ENCODE data around the gene ASB2. TPM values are rescaled to one million over a fixed set of nuclear protein-coding genes. Genes with fewer than 3 reads are reported as not detected.

ASB2 gene
- total RNA-seq, 1 donor from 2014 or later, result 19.8 TPM

DNA sequence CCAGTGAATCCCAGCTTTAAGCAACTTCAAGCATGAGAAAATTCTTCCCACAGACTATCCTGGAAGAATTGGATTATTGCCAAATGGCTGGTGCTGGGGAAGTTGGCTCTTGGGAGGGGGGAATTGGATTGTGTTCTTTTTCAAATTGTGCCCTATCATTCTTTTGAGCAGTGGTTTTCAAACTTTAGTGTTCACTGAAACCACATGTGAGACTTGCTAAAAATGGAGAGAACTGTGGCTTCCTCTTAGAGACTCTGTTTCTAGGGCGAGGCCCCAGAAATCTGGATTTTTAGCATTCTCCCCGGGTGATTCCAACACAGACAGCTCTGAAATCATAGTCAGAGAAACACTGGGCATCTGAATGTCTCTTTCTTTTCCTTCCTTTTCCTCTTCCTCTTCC is 35.4 kb upstream of the ASB2 start:
- H3K27ac Mint-ChIP-seq, result peak overlapping the region; percentile 43
- H3K27me3 Mint-ChIP-seq (ENCODE audit: low read depth), result peaks cover 1% of the 10 kb centered on the region
- H3K9me3 Mint-ChIP-seq, result no peaks in the 10 kb centered on the region
- peaks cover 36% of the 10 kb centered on the region for H3K4me1 Mint-ChIP-seq (ENCODE audit: low read depth)
- intact Hi-C loops (cut with micrococcal nuclease), result loop anchor here (2.0 kb wide), 1 partner anchor 15 kb away; the partner anchor contains the start of gene CCDC197
- H3K36me3 Mint-ChIP-seq (ENCODE audit: low read depth), result no peaks in the 10 kb centered on the region
- DNase-seq (ENCODE audit: low spot score), result no peak
- no peak overlapping the region for H3K4me3 Mint-ChIP-seq (ENCODE audit: low read depth)

GRCh38 chr14:94010625-94011024 is 34.3 kb upstream of the ASB2 start:
- Mint-ChIP-seq H3K4me3 (ENCODE audit: low read depth) (no peak overlapping the region), H3K27me3 (ENCODE audit: low read depth) (no peaks in the 10 kb centered on the region), H3K9me3 (no peaks in the 10 kb centered on the region), H3K27ac (no peak overlapping the region), H3K4me1 (ENCODE audit: low read depth) (peaks cover 36% of the 10 kb centered on the region), H3K36me3 (ENCODE audit: low read depth) (no peaks in the 10 kb centered on the region)
- intact Hi-C loops (cut with micrococcal nuclease), result loop anchor here (2.0 kb wide), 1 partner anchor 14 kb away; the partner anchor contains the start of gene CCDC197
- DNase-seq (ENCODE audit: low spot score), result no peak

- Mint-ChIP-seq H3K9me3 (no peaks in the 10 kb centered on the region), H3K4me1 (ENCODE audit: low read depth) (peaks cover 39% of the 10 kb centered on the region), H3K4me3 (ENCODE audit: low read depth) (no peak overlapping the region), H3K27me3 (ENCODE audit: low read depth) (no peaks in the 10 kb centered on the region), H3K36me3 (ENCODE audit: low read depth) (no peaks in the 10 kb centered on the region), H3K27ac (peak overlapping the region; percentile 65)
- intact Hi-C loops (cut with micrococcal nuclease), result loop anchor here (2.0 kb wide), 1 partner anchor 13 kb away; the partner anchor contains the start of gene CCDC197
- no peak for DNase-seq (ENCODE audit: low spot score)
Measured at GRCh38 chr14:94009767-94010166, 33.4 kb upstream of the ASB2 start.

DNA sequence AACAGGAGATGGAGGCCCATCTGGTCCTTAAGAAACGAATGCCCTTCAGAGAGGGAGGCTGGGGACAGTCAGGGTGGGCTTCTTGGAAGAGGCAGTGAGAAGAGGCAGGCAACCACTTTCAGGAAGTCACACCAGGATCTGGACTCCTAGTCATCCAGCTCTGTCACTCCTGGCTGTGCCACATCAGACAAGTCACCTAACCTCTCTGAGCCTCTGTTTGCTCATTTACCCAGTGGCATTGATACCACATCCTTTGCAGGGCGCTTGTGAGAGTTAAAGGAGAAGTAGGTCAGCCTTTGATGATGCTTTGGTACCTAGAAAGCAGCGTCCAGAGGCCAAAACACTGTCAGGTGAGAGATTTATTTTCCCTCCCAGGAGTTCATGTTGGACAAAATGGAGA is 31.9 kb upstream of the ASB2 start:
- intact Hi-C loops (cut with micrococcal nuclease), result no loop called here
- Mint-ChIP-seq H3K9me3 (no peaks in the 10 kb centered on the region), H3K4me3 (ENCODE audit: low read depth) (no peak overlapping the region), H3K27ac (no peak overlapping the region), H3K4me1 (ENCODE audit: low read depth) (peaks cover 37% of the 10 kb centered on the region), H3K36me3 (ENCODE audit: low read depth) (no peaks in the 10 kb centered on the region), H3K27me3 (ENCODE audit: low read depth) (no peaks in the 10 kb centered on the region)
- DNase-seq (ENCODE audit: low spot score), result no peak

- Mint-ChIP-seq H3K4me3 (ENCODE audit: low read depth) (no peak overlapping the region), H3K9me3 (no peaks in the 10 kb centered on the region), H3K27me3 (ENCODE audit: low read depth) (no peaks in the 10 kb centered on the region), H3K36me3 (ENCODE audit: low read depth) (no peaks in the 10 kb centered on the region), H3K4me1 (ENCODE audit: low read depth) (peaks cover 30% of the 10 kb centered on the region), H3K27ac (no peak overlapping the region)
- DNase-seq (ENCODE audit: low spot score), result no peak
- intact Hi-C loops (cut with micrococcal nuclease), result no loop called here
Measured at GRCh38 chr14:94005324-94006073, 29.1 kb upstream of the ASB2 start.

DNA sequence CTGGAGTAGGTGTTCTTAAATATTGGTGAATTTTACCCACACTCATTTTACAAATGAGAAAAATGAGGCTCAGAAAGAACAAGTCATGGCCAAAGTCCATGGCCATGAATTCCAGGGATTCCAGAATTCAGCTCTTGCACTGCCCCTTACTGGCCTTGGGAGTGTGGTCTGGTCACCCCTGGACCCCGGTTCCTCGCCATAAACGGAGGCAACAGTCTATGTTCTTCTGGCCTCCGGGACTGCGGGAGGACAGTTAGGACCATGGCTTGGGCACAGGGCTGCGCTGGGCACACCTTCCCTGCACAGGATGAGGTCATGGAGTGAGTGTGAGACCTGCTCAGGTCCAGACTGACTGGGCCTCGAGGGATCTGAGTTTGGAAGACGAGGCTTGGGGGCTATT is 27.6 kb upstream of the ASB2 start:
- Mint-ChIP-seq H3K27ac (no peak overlapping the region), H3K4me1 (ENCODE audit: low read depth) (peaks cover 29% of the 10 kb centered on the region), H3K9me3 (no peaks in the 10 kb centered on the region), H3K36me3 (ENCODE audit: low read depth) (no peaks in the 10 kb centered on the region), H3K27me3 (ENCODE audit: low read depth) (no peaks in the 10 kb centered on the region), H3K4me3 (ENCODE audit: low read depth) (no peak overlapping the region)
- DNase-seq (ENCODE audit: low spot score), result no peak
- intact Hi-C loops (cut with micrococcal nuclease), result no loop called here

DNA sequence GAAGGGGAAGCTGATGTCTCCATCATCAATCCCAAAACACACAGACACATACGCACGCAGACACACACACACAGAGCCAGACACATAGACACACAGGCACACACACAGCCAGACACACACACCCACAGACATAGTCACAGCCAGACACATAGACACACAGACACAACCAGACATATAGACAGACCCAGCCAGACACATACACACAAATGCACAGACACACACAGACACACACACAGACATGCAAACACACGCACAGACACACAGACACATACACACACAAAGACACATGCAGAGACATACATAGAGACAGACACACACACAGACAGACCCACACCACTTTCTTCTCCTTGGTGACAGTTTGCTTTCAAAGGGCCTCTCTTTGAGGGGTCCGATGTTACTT is 27.0 kb upstream of the ASB2 start:
- DNase-seq (ENCODE audit: low spot score), result no peak
- no peak overlapping the region for H3K4me3 Mint-ChIP-seq (ENCODE audit: low read depth)
- peaks cover 30% of the 10 kb centered on the region for H3K4me1 Mint-ChIP-seq (ENCODE audit: low read depth)
- no peaks in the 10 kb centered on the region for H3K9me3 Mint-ChIP-seq
- H3K36me3 Mint-ChIP-seq (ENCODE audit: low read depth), result no peaks in the 10 kb centered on the region
- intact Hi-C loops (cut with micrococcal nuclease), result no loop called here
- H3K27ac Mint-ChIP-seq, result peak overlapping the region; percentile 0
- H3K27me3 Mint-ChIP-seq (ENCODE audit: low read depth), result no peaks in the 10 kb centered on the region

- intact Hi-C loops (cut with micrococcal nuclease), result loop anchor here (1.0 to 2.0 kb wide), 3 partner anchors 31 to 62 kb away; no protein-coding TSS in a partner anchor
- no peaks in the 10 kb centered on the region for H3K9me3 Mint-ChIP-seq
- peak overlapping the region; percentile 47 for H3K27ac Mint-ChIP-seq
- no peak overlapping the region for H3K4me3 Mint-ChIP-seq (ENCODE audit: low read depth)
- H3K4me1 Mint-ChIP-seq (ENCODE audit: low read depth), result peaks cover 40% of the 10 kb centered on the region
- DNase-seq (ENCODE audit: low spot score), result peak; percentile 52
- no peaks in the 10 kb centered on the region for H3K27me3 Mint-ChIP-seq (ENCODE audit: low read depth)
- no peaks in the 10 kb centered on the region for H3K36me3 Mint-ChIP-seq (ENCODE audit: low read depth)
Measured at GRCh38 chr14:94001501-94002396, 25.4 kb upstream of the ASB2 start.

GRCh38 chr14:94001016-94001415 is 24.6 kb upstream of the ASB2 start:
- no peak for DNase-seq (ENCODE audit: low spot score)
- Mint-ChIP-seq H3K36me3 (ENCODE audit: low read depth) (no peaks in the 10 kb centered on the region), H3K27ac (no peak overlapping the region), H3K4me1 (ENCODE audit: low read depth) (peaks cover 41% of the 10 kb centered on the region), H3K9me3 (no peaks in the 10 kb centered on the region), H3K27me3 (ENCODE audit: low read depth) (no peaks in the 10 kb centered on the region), H3K4me3 (ENCODE audit: low read depth) (no peak overlapping the region)
- intact Hi-C loops (cut with micrococcal nuclease), result loop anchor here (1.0 to 2.0 kb wide), 3 partner anchors 30 to 62 kb away; no protein-coding TSS in a partner anchor

DNA sequence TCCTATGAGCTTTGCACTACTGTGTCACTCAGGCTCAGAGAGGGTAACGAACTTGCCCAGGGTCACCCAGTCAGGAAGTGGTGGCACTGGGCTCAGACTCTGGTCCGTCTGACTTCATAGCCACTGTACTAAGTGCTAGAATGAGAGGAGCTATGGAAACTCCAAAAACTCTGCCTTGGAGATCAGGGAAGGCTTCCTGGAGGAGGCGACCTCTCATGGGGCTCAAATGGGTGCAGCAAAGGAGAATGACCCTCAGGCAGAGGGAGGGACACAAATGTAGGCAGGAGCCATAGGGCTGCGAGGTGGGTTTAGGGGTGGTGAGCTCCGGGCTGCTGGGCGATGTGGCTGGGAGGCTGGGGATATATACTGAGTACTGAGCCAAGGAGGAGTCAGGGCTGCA is 23.9 kb upstream of the ASB2 start:
- Mint-ChIP-seq H3K4me1 (ENCODE audit: low read depth) (peaks cover 47% of the 10 kb centered on the region), H3K27ac (peak overlapping the region; percentile 46), H3K9me3 (no peaks in the 10 kb centered on the region), H3K36me3 (ENCODE audit: low read depth) (no peaks in the 10 kb centered on the region), H3K4me3 (ENCODE audit: low read depth) (no peak overlapping the region), H3K27me3 (ENCODE audit: low read depth) (no peaks in the 10 kb centered on the region)
- DNase-seq (ENCODE audit: low spot score), result no peak
- intact Hi-C loops (cut with micrococcal nuclease), result loop anchor here (2.0 kb wide), 2 partner anchors 29 to 41 kb away; no protein-coding TSS in a partner anchor

DNA sequence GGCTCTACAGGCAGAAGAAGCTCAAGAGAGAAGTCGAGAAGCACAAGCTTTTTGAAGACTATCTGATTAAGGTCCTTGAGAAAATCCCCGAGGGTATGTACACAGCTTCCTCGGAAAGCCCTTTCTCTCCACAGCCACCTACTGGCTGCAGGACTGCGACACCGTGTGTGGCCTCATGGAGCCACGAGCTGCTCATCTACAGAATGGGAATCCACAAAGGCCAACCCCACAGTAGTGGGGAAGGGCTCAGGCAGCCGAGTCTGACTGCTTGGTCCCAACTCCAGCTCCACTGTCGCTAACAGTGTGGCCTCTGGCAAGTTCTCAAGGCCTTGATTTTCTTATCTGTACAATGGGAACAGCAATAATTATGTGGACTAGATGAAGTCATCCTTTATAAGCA is 23.2 kb upstream of the ASB2 start:
- no peaks in the 10 kb centered on the region for H3K27me3 Mint-ChIP-seq (ENCODE audit: low read depth)
- peak overlapping the region; percentile 65 for H3K27ac Mint-ChIP-seq
- no peak overlapping the region for H3K4me3 Mint-ChIP-seq (ENCODE audit: low read depth)
- DNase-seq (ENCODE audit: low spot score), result no peak
- no peaks in the 10 kb centered on the region for H3K36me3 Mint-ChIP-seq (ENCODE audit: low read depth)
- intact Hi-C loops (cut with micrococcal nuclease), result no loop called here
- no peaks in the 10 kb centered on the region for H3K9me3 Mint-ChIP-seq
- peaks cover 48% of the 10 kb centered on the region for H3K4me1 Mint-ChIP-seq (ENCODE audit: low read depth)

DNA sequence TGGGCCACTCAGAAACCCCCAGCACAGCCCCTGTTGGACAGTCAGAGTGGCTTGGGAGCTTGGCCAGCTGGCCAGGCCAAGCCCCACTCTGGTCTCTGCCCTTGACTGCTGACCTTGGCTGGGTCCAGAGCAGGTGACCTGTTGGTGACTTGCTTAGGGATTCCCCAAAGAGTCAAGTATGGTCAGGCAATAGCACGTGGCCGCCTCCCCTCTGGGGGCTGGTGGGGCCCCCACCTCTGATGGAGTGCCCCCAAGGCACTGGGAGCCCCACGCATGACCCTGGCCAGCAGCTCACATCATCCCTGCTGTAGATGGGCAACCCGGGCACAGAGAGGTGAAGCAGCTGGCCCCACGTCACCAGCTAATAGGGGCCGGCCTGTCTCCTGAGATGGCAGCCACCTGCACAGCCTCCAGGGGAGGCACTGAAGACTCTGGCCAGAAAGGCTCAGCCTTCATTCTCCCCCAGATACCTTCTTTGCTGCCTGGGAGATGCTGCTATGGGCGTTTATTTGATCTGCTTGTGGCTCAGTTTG is 22.6 kb upstream of the ASB2 start:
- peak overlapping the region; percentile 65 for H3K27ac Mint-ChIP-seq
- no peak overlapping the region for H3K4me3 Mint-ChIP-seq (ENCODE audit: low read depth)
- H3K4me1 Mint-ChIP-seq (ENCODE audit: low read depth), result peaks cover 48% of the 10 kb centered on the region
- no peaks in the 10 kb centered on the region for H3K9me3 Mint-ChIP-seq
- no peak for DNase-seq (ENCODE audit: low spot score)
- H3K36me3 Mint-ChIP-seq (ENCODE audit: low read depth), result no peaks in the 10 kb centered on the region
- intact Hi-C loops (cut with micrococcal nuclease), result no loop called here
- no peaks in the 10 kb centered on the region for H3K27me3 Mint-ChIP-seq (ENCODE audit: low read depth)

All from activated T-helper 2 cell treated with anti-CD3 and anti-CD28 coated beads, Interferon-gamma antibody, Interleukin-2, Interleukin-4, amounts not matched to agents 10 μg/mL and 5 μg/mL and 100 μg/mL, durations not matched to agents 14 hours and 24 hours and 36 hours (primary cell).